Measurements from ENCODE around the gene ZMYND11.

- no peak for TF ChIP-seq POLR2A (IDR thresholded peaks at IDR 0.05; ENCODE audit: low read length)
- TF ChIP-seq CTCF (IDR thresholded peaks at IDR 0.05), result no peak
- TF ChIP-seq BHLHE40 (IDR thresholded peaks at IDR 0.05; ENCODE audit: low read depth, low read length), result no peak
- no peak for TF ChIP-seq KDM5A (IDR thresholded peaks at IDR 0.05)
- TF ChIP-seq TFCP2L1 (CRISPR knock-in tag; IDR thresholded peaks at IDR 0.05), result no peak
- TF ChIP-seq CHD4 (IDR thresholded peaks at IDR 0.05; ENCODE audit: borderline replicate concordance), result no peak
- no peak for TF ChIP-seq REST (IDR thresholded peaks at IDR 0.05)
- TF ChIP-seq EP300 (IDR thresholded peaks at IDR 0.05), result no peak
- no peak for TF ChIP-seq NFE2L2 (conservative IDR thresholded peaks at IDR 0.05; ENCODE audit: low read length)
These were observed 53.3 kb downstream of the ZMYND11 start for GRCh38 chr10:188546-188945.

Data from A549 (cell line).